ENCODE results near the gene SPTBN1. TPM values are rescaled to one million over a fixed set of nuclear protein-coding genes. Genes with fewer than 3 reads are reported as not detected.
A peak's percentile ranks its signal among the peaks of the same experiment; 100 is the strongest.

SPTBN1 gene
- total and polyA plus RNA-seq, 2 of the 13 experiments (the other 11 are each of a cell fraction or from before 2014, with no cell fraction given): 123 to 299 TPM

GRCh38 chr2:54604871-54605270 is 148.7 kb downstream of the SPTBN1 start:
- Histone ChIP-seq H3K36me3 (replicated peaks in 1 of 2; ENCODE audit: control insufficient read depth in 1 of 2, insufficient read depth in 2 of 2, low read length in 2 of 2) (peaks cover 29 to 74% of the 10 kb centered on the region in 2 experiments), H3K9ac (ENCODE audit: insufficient read depth, low read depth, low read length) (no peak overlapping the region), H3K4me3 (replicated peaks in 1 of 3; ENCODE audit: insufficient read depth in 1 of 3, low read depth in 2 of 3, low read length in 3 of 3) (no peak overlapping the region), H3K27me3 (ENCODE audit: control insufficient read depth in 1 of 2, insufficient read depth in 2 of 2, low read length in 2 of 2) (no peaks in the 10 kb centered on the region), H3K27ac (ENCODE audit: extremely low read length, insufficient read depth, low read length) (no peak overlapping the region), H3K9me3 (ENCODE audit: low read length) (no peaks in the 10 kb centered on the region), H4K20me1 (ENCODE audit: insufficient read depth, low read length) (peaks cover 97% of the 10 kb centered on the region), H2AFZ (ENCODE audit: low read length) (no peak overlapping the region), H3K79me2 (ENCODE audit: insufficient read depth, low read length) (peaks cover 100% of the 10 kb centered on the region), H3K4me1 (ENCODE audit: insufficient read depth, low read length) (peaks cover 83% of the 10 kb centered on the region), H3K4me2 (ENCODE audit: low read depth, low read length) (no peak overlapping the region)
- ATAC-seq (no peak), DNase-seq (ENCODE audit: low spot score) (no peak), FAIRE-seq (no peak)
- TF ChIP-seq AGO2 (optimal IDR thresholded peaks at IDR 0.05; ENCODE audit: low read depth, low read length) (peak; percentile 6), POLR2A (IDR thresholded peaks at IDR 0.05; ENCODE audit: insufficient read depth in 1 of 2, low read depth in 2 of 2, low read length in 2 of 2) (0 out of 4 replicates have a peak, but pooled peaks of 1 of the 2 experiments have one; percentile 7), CCAR2 (optimal IDR thresholded peaks at IDR 0.05; ENCODE audit: low read depth, low read length) (no peak), SSRP1 (CRISPR knock-in tag; IDR thresholded peaks at IDR 0.05) (peak; percentile 82; the same call in 1 of the 2 replicates), CEBPG (CRISPR knock-in tag; IDR thresholded peaks at IDR 0.05) (no peak), PHF20 (CRISPR knock-in tag; IDR thresholded peaks at IDR 0.05) (no peak), ZNF777 (CRISPR knock-in tag; IDR thresholded peaks at IDR 0.05) (no peak), EHMT2 (IDR thresholded peaks at IDR 0.05; ENCODE audit: borderline replicate concordance, low read depth, low read length) (no peak), RBM22 (optimal IDR thresholded peaks at IDR 0.05; ENCODE audit: low read length) (peak; percentile 47)
- TF ChIP-seq, protein P1, sequence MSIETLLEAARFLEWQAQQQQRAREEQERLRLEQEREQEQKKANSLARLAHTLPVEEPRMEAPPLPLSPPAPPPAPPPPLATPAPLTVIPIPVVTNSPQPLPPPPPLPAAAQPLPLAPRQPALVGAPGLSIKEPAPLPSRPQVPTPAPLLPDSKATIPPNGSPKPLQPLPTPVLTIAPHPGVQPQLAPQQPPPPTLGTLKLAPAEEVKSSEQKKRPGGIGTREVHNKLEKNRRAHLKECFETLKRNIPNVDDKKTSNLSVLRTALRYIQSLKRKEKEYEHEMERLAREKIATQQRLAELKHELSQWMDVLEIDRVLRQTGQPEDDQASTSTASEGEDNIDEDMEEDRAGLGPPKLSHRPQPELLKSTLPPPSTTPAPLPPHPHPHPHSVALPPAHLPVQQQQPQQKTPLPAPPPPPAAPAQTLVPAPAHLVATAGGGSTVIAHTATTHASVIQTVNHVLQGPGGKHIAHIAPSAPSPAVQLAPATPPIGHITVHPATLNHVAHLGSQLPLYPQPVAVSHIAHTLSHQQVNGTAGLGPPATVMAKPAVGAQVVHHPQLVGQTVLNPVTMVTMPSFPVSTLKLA (IDR thresholded peaks at IDR 0.05): peak; percentile 27; the same call in 1 of the 2 replicates
- TF ChIP-seq, protein P2, sequence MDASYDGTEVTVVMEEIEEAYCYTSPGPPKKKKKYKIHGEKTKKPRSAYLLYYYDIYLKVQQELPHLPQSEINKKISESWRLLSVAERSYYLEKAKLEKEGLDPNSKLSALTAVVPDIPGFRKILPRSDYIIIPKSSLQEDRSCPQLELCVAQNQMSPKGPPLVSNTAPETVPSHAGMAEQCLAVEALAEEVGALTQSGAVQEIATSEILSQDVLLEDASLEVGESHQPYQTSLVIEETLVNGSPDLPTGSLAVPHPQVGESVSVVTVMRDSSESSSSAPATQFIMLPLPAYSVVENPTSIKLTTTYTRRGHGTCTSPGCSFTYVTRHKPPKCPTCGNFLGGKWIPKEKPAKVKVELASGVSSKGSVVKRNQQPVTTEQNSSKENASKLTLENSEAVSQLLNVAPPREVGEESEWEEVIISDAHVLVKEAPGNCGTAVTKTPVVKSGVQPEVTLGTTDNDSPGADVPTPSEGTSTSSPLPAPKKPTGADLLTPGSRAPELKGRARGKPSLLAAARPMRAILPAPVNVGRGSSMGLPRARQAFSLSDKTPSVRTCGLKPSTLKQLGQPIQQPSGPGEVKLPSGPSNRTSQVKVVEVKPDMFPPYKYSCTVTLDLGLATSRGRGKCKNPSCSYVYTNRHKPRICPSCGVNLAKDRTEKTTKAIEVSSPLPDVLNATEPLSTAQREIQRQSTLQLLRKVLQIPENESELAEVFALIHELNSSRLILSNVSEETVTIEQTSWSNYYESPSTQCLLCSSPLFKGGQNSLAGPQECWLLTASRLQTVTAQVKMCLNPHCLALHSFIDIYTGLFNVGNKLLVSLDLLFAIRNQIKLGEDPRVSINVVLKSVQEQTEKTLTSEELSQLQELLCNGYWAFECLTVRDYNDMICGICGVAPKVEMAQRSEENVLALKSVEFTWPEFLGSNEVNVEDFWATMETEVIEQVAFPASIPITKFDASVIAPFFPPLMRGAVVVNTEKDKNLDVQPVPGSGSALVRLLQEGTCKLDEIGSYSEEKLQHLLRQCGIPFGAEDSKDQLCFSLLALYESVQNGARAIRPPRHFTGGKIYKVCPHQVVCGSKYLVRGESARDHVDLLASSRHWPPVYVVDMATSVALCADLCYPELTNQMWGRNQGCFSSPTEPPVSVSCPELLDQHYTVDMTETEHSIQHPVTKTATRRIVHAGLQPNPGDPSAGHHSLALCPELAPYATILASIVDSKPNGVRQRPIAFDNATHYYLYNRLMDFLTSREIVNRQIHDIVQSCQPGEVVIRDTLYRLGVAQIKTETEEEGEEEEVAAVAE (CRISPR knock-in tag; IDR thresholded peaks at IDR 0.05; ENCODE audit: borderline replicate concordance): no peak
- in situ Hi-C loops (cut with HindIII; ENCODE audit: extremely low pct_ligation_motif_present, low pct_unique_long_range_greater_than_20kb): no loop called here
- 95% methylated on average over 10 of the region's 10 CpGs for WGBS (ENCODE audit: low lambda C conversion rate)
- ChIA-PET CTCF (ENCODE audit: low intra/inter-chr PET ratio, low total read pairs) (no interaction called here), POLR2A (interaction anchor here (1.1 to 2.6 kb wide), 2 partner anchors 12 to 14 kb away, joined by 4 to 8 read pairs; no protein-coding TSS in a partner anchor)
- BruUV-seq (replicated peaks): no TSS peak
- intact Hi-C loops (cut with micrococcal nuclease; ENCODE audit: unreplicated experiment): no loop called here
